GM19193 (cell line): ENCODE measurements around the gene ITLN2.

Experiments
- POLR2A ChIP-seq: IDR thresholded peaks from 4 replicates; pipeline ENCODE4 v1.6.1; 2011; ENCODE audit not compliant: insufficient read depth, insufficient read length; ENCODE audit errors: extremely low read depth

Gene ITLN2

GRCh38 chr1:160924791-160925651 is 29.6 kb downstream of the ITLN2 start:
- no peak for TF ChIP-seq POLR2A

DNA sequence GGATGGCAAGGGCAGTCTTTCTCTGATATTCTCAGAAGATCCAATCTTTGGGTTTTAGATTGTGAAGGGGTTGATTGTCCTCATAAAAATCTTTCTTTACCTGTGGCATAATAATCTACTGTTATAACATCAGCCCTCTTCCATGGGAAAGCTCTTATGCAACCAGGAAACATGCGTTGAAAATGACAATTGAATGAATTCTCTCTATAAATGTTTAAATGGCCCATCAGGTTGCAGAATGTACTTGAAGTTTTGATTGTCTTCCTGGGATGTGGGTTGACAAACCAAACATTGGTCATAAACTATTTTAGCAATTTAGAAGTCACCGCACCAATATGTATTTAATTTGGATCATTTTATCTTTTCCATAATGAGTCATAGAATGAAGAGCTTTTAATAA is 37.9 kb downstream of the ITLN2 start:
- TF ChIP-seq POLR2A: no peak

- no peak for TF ChIP-seq POLR2A
These were observed 42.7 kb downstream of the ITLN2 start for GRCh38 chr1:160911925-160912324.

DNA sequence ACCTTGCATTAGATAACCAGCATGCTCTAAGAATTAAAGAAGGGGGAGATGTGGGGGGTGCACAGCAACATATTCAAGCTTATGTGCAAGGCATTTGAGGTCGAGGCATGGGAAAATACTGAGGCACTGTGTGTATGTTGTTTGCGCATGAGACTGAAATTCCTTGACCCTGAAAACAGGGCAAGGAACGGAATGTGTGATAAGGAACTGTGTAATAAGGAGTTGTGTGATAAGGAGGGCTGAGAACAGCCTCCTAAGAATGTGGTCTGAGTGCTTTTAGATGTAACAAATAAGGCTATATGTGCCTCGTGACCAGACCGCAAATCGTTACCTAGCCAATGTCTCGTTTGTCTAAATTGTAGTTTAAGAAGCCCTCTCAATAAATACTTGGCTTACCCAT is 43.2 kb downstream of the ITLN2 start:
- no peak for TF ChIP-seq POLR2A

GRCh38 chr1:160910170-160910750 is 44.3 kb downstream of the ITLN2 start:
- no peak for TF ChIP-seq POLR2A

- TF ChIP-seq POLR2A: no peak
These were observed 46.6 kb downstream of the ITLN2 start for GRCh38 chr1:160907976-160908375.

DNA sequence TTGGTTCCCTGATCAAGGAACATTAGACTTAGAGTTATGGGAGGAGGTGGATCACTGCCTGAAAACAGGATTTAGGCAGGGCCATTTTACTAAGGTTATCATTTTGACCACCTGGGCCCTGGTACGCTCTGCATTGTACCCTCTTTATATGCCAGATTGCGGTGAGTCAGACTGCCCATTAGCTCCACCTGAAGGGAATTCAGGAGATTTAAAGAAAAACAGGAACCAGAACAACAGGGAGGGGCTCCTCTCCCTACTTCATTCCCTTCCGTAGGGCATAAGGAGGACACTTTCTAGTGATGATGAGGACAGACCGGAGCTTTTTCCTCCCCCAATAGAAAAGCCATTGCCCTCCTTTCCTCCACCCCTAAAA is 49.0 kb downstream of the ITLN2 start:
- no peak for TF ChIP-seq POLR2A

DNA sequence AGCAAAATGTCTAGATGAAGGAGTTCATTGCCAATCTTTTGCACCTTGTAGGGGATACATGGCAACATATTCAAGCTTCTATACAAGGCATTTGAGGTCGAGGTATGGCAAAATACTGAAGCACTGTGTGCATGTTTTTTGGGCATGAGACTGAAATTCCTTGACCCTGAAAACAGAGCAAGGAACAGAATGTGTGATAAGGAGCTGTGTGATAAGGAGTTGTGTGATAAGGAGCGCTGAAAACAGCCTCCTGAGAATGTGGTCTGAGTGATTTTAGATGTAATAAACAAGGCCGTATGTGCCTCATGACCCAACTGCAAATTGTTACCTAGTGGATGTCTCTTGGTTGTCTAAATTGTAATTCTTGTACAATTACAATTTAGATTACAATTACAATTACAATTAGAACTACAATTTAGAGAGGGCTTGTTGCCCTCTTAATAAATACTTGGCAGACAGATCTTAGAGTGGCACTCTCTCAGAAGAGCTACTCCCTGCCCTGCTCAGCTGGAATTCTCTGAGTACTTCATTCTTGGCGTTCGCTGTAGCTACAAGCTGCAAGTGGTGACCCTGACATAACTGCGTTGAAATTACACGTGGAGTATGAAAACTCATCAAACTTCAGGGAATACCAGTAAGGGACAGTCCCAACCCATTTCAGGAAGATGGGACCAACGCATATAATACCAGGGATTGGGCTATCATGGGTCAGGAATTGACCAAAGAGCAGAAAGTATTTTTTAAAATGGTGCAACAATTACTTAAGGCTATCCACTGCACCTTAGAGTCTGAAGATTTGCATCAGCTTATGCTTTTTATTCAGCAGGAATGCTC is 49.6 kb downstream of the ITLN2 start:
- no peak for TF ChIP-seq POLR2A

GRCh38 chr1:160901768-160902167 is 52.8 kb downstream of the ITLN2 start:
- no peak for TF ChIP-seq POLR2A
